Testis (tissue), 3 donors: ENCODE measurements around the gene FMOD. TPM values are rescaled to one million over a fixed set of nuclear protein-coding genes. Genes with fewer than 3 reads are reported as not detected.
A peak's percentile ranks its signal among the peaks of the same experiment; 100 is the strongest.

Experiments
- DNase-seq: peaks from one replicate; pipeline ENCODE4 v3.0.0-alpha.2; 2019
- H3K27ac ChIP-seq, 2 donors: fragments of 200-600 bp; sonication (generic); one replicate each; pipeline ENCODE4 v1.5.1; 2019
- H3K27me3 ChIP-seq: fragments of 200-600 bp; sonication (generic); one replicate; pipeline ENCODE4 v1.5.1; 2019
- H3K36me3 ChIP-seq: fragments of 200-600 bp; sonication (generic); one replicate; pipeline ENCODE4 v1.5.1; 2017; ENCODE audit warnings: low read depth; ENCODE audit errors: missing control alignments
- H3K4me1 ChIP-seq: fragments of 200-600 bp; sonication (generic); one replicate; pipeline ENCODE4 v1.5.1; 2019
- H3K4me3 ChIP-seq, 2 donors: fragments of 200-600 bp; sonication (generic); one replicate each; pipeline ENCODE4 v1.5.1; 2017 to 2019
- H3K9me3 ChIP-seq: fragments of 200-600 bp; sonication (generic); one replicate; pipeline ENCODE4 v1.5.1; 2017
- CTCF ChIP-seq, 3 experiments: fragments of 450-650 bp in 2 of 3; fragments of 200-600 bp in 1 of 3; sonication (generic) in 1 of 3; IDR thresholded peaks; one replicate each; pipeline ENCODE4 v1.5.1; 2016 to 2019; ENCODE audit warnings: antibody characterized with exemption in 3 of 3, mild to moderate bottlenecking in 2 of 3, moderate library complexity in 1 of 3
- POLR2A ChIP-seq: fragments of 450-650 bp; IDR thresholded peaks from one replicate; pipeline ENCODE4 v1.6.1; 2017; ENCODE audit warnings: antibody characterized with exemption, mild to moderate bottlenecking, moderate library complexity
- WGBS, 2 donors: methylation state at CpG; one replicate each; pipeline ENCODE4 v1.1.5; 2018; 5-methylcytosine and 5-hydroxymethylcytosine counted together
- intact Hi-C: fragments of 100-400 bp; cut with DNase I; formaldehyde crosslinking; loops from one replicate; pipeline ENCODE4 v1.15.1; 2023; ENCODE audit warnings: low total_unique reads
- polyA plus RNA-seq: library from polyadenylated mRNA; stranded (reverse); fragments of 350-450 nt; fragmentation: Illumina TruSeq; extraction: RNeasy Lipid Tissue Mini Kit (QIAGEN cat#74804); gene quantifications from one replicate; pipeline ENCODE4 v1.2.3, GENCODE V29; 2014; ENCODE audit warnings: low read depth, low replicate concordance; ENCODE audit not compliant: insufficient read depth
- small RNA-seq, 2 donors: library from RNA; depleted of rRNA; stranded (forward); fragments of <200 nt; gene quantifications; one replicate each; pipeline ENCODE3, GENCODE V24; 2016
- total RNA-seq, 2 donors: library from RNA; depleted of rRNA; stranded (reverse); fragments of >200 nt; gene quantifications; one replicate each; pipeline ENCODE4 v1.2.3, GENCODE V29; 2016

The FMOD gene
- total and polyA plus RNA-seq, 3 donors from 2014 or later: 5.2 to 26.4 (median 9.5) TPM

- H3K4me1 ChIP-seq: no peaks in the 10 kb centered on the region
- intact Hi-C loops: no loop called here
- no peak for DNase-seq
- H3K4me3 ChIP-seq: no peak overlapping the region
- 82 to 94% methylated on average over 4 to 7 of the region's 7 CpGs for WGBS, 2 donors
- H3K9me3 ChIP-seq: no peaks in the 10 kb centered on the region
- no peaks in the 10 kb centered on the region for H3K36me3 ChIP-seq
- no peaks in the 10 kb centered on the region for H3K27me3 ChIP-seq
- no peak overlapping the region for H3K27ac ChIP-seq
- TF ChIP-seq POLR2A: no peak
- TF ChIP-seq CTCF (IDR thresholded peaks at IDR 0.05): no peak
Measured at GRCh38 chr1:203296460-203297073, 54.4 kb downstream of the FMOD start.

GRCh38 chr1:203295796-203296195 lies 55.1 kb downstream of the FMOD start:
- no peak for TF ChIP-seq CTCF (IDR thresholded peaks at IDR 0.05)
- TF ChIP-seq POLR2A: no peak
- Histone ChIP-seq H3K9me3 (no peaks in the 10 kb centered on the region), H3K4me1 (peaks cover 7% of the 10 kb centered on the region), H3K4me3 (no peak overlapping the region), H3K36me3 (no peaks in the 10 kb centered on the region), H3K27me3 (no peaks in the 10 kb centered on the region), H3K27ac (no peak overlapping the region)
- 73 to 89% methylated on average over 1 of the region's 1 CpG for WGBS, 2 donors
- DNase-seq: no peak
- intact Hi-C loops: no loop called here

GRCh38 chr1:203291201-203292096 lies 59.5 kb downstream of the FMOD start:
- intact Hi-C loops: no loop called here
- TF ChIP-seq POLR2A (no peak), CTCF (IDR thresholded peaks at IDR 0.05) (no peak)
- DNase-seq: peak; percentile 66
- Histone ChIP-seq H3K9me3 (no peaks in the 10 kb centered on the region), H3K27me3 (no peaks in the 10 kb centered on the region), H3K4me3 (no peak overlapping the region), H3K27ac (peak overlapping the region; percentile 83 to 92), H3K4me1 (peaks cover 31% of the 10 kb centered on the region), H3K36me3 (no peaks in the 10 kb centered on the region)
- 79 to 89% methylated on average over 15 to 17 of the region's 17 CpGs for WGBS, 2 donors

Small RNA genes within 50 kb of the gene (small RNA-seq; reads per million reads assigned to genes)
- 0 reads per million in 2 donors for gene AL359837.1
- gene RNU6-487P: 0 reads per million in 2 donors

Other genes with a start within 250 kb of the FMOD start
- 10 to 100 TPM; 43.2 to 68.6 TPM for gene ADORA1, start 223.4 kb downstream of the FMOD start, total RNA-seq
- gene ADORA1, start 223.4 kb downstream of the FMOD start, polyA plus RNA-seq: 61.9 TPM
- gene MYBPH, start 175.3 kb downstream of the FMOD start, total RNA-seq: under 1 TPM; 0.16 to 0.25 TPM
- 2.9 TPM for gene MYBPH, start 175.3 kb downstream of the FMOD start, polyA plus RNA-seq
- gene CHI3L1, start 164.4 kb downstream of the FMOD start, total RNA-seq: 1 to 10 TPM; 2.0 to 6.6 TPM
- gene CHI3L1, start 164.4 kb downstream of the FMOD start, polyA plus RNA-seq: 35.5 TPM
- gene CHIT1, start 121.4 kb downstream of the FMOD start, total RNA-seq: under 1 TPM; 0.08 to 0.62 TPM
- gene CHIT1, start 121.4 kb downstream of the FMOD start, polyA plus RNA-seq: 9.9 TPM
- gene BTG2, start 45.6 kb downstream of the FMOD start, total RNA-seq: 10 to 100 TPM; 14.5 to 23.8 TPM
- 25.4 TPM for gene BTG2, start 45.6 kb downstream of the FMOD start, polyA plus RNA-seq
- 1 to 10 TPM; 9.6 to 10.0 TPM for gene PRELP, start 124.7 kb upstream of the FMOD start, total RNA-seq
- gene PRELP, start 124.7 kb upstream of the FMOD start, polyA plus RNA-seq: 26.5 TPM
- under 1 TPM; 0.55 to 0.87 TPM for gene OPTC, start 143.0 kb upstream of the FMOD start, total RNA-seq
- 1.1 TPM for gene OPTC, start 143.0 kb upstream of the FMOD start, polyA plus RNA-seq